ENCODE data around the gene KCNQ1. TPM values are rescaled to one million over a fixed set of nuclear protein-coding genes. Genes with fewer than 3 reads are reported as not detected.

The KCNQ1 gene
- total and polyA plus RNA-seq, 2 donors (not counting 1 experiment from before 2014, with no cell fraction given): not detected

- no peaks in the 10 kb centered on the region for H3K9me3 ChIP-seq (ENCODE audit: control insufficient read depth, insufficient read depth, low read depth, low read length)
- H4K20me1 ChIP-seq (ENCODE audit: control insufficient read depth, extremely low read depth, insufficient read depth, low read length): no peaks in the 10 kb centered on the region
- no peak overlapping the region for H3K27ac ChIP-seq (ENCODE audit: insufficient read depth, low read length)
- peak overlapping the region; percentile 86 for H2AFZ ChIP-seq (ENCODE audit: low read length)
- no peaks in the 10 kb centered on the region for H3K27me3 ChIP-seq (ENCODE audit: control insufficient read depth, insufficient read depth, low read length)
- H3K9ac ChIP-seq (ENCODE audit: insufficient read depth, low read length): peak overlapping the region; percentile 30
- no peaks in the 10 kb centered on the region for H3K79me2 ChIP-seq (ENCODE audit: control insufficient read depth, insufficient read depth, low read length)
- H3K4me3 ChIP-seq (replicated peaks in 1 of 4; ENCODE audit: control extremely low read depth in 1 of 4, insufficient read depth in 1 of 4, low read depth in 3 of 4, low read length in 4 of 4): peak overlapping the region; percentile 48 to 62 (median 53)
- no peak for TF ChIP-seq EZH2 (IDR thresholded peaks at IDR 0.05; ENCODE audit: low read length, missing control alignments)
- TF ChIP-seq, protein P1, sequence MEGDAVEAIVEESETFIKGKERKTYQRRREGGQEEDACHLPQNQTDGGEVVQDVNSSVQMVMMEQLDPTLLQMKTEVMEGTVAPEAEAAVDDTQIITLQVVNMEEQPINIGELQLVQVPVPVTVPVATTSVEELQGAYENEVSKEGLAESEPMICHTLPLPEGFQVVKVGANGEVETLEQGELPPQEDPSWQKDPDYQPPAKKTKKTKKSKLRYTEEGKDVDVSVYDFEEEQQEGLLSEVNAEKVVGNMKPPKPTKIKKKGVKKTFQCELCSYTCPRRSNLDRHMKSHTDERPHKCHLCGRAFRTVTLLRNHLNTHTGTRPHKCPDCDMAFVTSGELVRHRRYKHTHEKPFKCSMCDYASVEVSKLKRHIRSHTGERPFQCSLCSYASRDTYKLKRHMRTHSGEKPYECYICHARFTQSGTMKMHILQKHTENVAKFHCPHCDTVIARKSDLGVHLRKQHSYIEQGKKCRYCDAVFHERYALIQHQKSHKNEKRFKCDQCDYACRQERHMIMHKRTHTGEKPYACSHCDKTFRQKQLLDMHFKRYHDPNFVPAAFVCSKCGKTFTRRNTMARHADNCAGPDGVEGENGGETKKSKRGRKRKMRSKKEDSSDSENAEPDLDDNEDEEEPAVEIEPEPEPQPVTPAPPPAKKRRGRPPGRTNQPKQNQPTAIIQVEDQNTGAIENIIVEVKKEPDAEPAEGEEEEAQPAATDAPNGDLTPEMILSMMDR (conservative IDR thresholded peaks at IDR 0.05 in 1 of 2, IDR thresholded peaks at IDR 0.05 in 1 of 2; ENCODE audit: low read depth in 1 of 2, low read length in 2 of 2): peak; percentile 93 to 95
- no peaks in the 10 kb centered on the region for H3K36me3 ChIP-seq (ENCODE audit: control insufficient read depth, insufficient read depth, low read length)
- DNase-seq (ENCODE audit: low read depth in 2 of 2): peak; percentile 40 to 70
- peak overlapping the region; percentile 88 for H3K4me2 ChIP-seq (ENCODE audit: extremely low read depth, insufficient read depth, low read length)
- H3K4me1 ChIP-seq (ENCODE audit: control insufficient read depth, extremely low read depth, insufficient read depth, low read length): peaks cover 11% of the 10 kb centered on the region
Observed at GRCh38 chr11:2892215-2892966, 447.6 kb downstream of the KCNQ1 start.

GRCh38 chr11:2892967-2893528 lies 448.2 kb downstream of the KCNQ1 start:
- TF ChIP-seq, protein P1 (conservative IDR thresholded peaks at IDR 0.05 in 1 of 2, IDR thresholded peaks at IDR 0.05 in 1 of 2; ENCODE audit: low read depth in 1 of 2, low read length in 2 of 2): peak; percentile 12 to 38
- TF ChIP-seq EZH2 (IDR thresholded peaks at IDR 0.05; ENCODE audit: low read length, missing control alignments): no peak
- Histone ChIP-seq H2AFZ (ENCODE audit: low read length) (peak overlapping the region; percentile 86), H3K79me2 (ENCODE audit: control insufficient read depth, insufficient read depth, low read length) (no peaks in the 10 kb centered on the region), H3K36me3 (ENCODE audit: control insufficient read depth, insufficient read depth, low read length) (no peaks in the 10 kb centered on the region), H3K9ac (ENCODE audit: insufficient read depth, low read length) (peak overlapping the region; percentile 1), H3K27me3 (ENCODE audit: control insufficient read depth, insufficient read depth, low read length) (no peaks in the 10 kb centered on the region), H4K20me1 (ENCODE audit: control insufficient read depth, extremely low read depth, insufficient read depth, low read length) (no peaks in the 10 kb centered on the region), H3K4me2 (ENCODE audit: extremely low read depth, insufficient read depth, low read length) (peak overlapping the region; percentile 88), H3K9me3 (ENCODE audit: control insufficient read depth, insufficient read depth, low read depth, low read length) (no peaks in the 10 kb centered on the region), H3K4me1 (ENCODE audit: control insufficient read depth, extremely low read depth, insufficient read depth, low read length) (peaks cover 12% of the 10 kb centered on the region), H3K27ac (ENCODE audit: insufficient read depth, low read length) (no peak overlapping the region), H3K4me3 (replicated peaks in 1 of 4; ENCODE audit: control extremely low read depth in 1 of 4, insufficient read depth in 1 of 4, low read depth in 3 of 4, low read length in 4 of 4) (peak overlapping the region; percentile 48 to 62 (median 53))
- DNase-seq (ENCODE audit: low read depth in 2 of 2): no peak

DNA sequence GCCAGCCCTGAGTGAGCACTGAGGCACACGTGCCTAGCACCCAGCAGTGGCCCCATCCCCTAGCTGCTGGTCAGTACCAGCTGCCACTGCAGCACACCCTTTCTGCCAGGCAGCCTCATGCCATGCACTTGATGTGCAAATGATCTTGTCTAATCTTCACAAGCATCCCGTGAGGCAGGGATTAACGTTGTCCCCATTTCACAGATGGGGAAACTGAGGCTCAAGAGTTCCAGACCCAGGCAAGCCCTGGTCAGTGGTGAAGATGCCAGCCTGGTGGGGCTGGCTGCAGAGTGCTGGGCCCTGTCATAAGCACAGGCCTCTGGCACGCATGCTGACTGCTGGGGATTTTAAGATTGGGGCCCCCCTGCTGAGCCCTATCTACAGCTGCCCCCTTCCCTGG lies 449.1 kb downstream of the KCNQ1 start:
- no peak for TF ChIP-seq EZH2 (IDR thresholded peaks at IDR 0.05; ENCODE audit: low read length, missing control alignments)
- TF ChIP-seq, protein P1 (conservative IDR thresholded peaks at IDR 0.05 in 1 of 2, IDR thresholded peaks at IDR 0.05 in 1 of 2; ENCODE audit: low read depth in 1 of 2, low read length in 2 of 2): no peak
- Histone ChIP-seq H2AFZ (ENCODE audit: low read length) (no peak overlapping the region), H3K4me2 (ENCODE audit: extremely low read depth, insufficient read depth, low read length) (no peak overlapping the region), H3K27me3 (ENCODE audit: control insufficient read depth, insufficient read depth, low read length) (no peaks in the 10 kb centered on the region), H3K4me3 (replicated peaks in 1 of 4; ENCODE audit: control extremely low read depth in 1 of 4, insufficient read depth in 1 of 4, low read depth in 3 of 4, low read length in 4 of 4) (no peak overlapping the region), H3K79me2 (ENCODE audit: control insufficient read depth, insufficient read depth, low read length) (no peaks in the 10 kb centered on the region), H3K9ac (ENCODE audit: insufficient read depth, low read length) (no peak overlapping the region), H4K20me1 (ENCODE audit: control insufficient read depth, extremely low read depth, insufficient read depth, low read length) (no peaks in the 10 kb centered on the region), H3K36me3 (ENCODE audit: control insufficient read depth, insufficient read depth, low read length) (no peaks in the 10 kb centered on the region), H3K4me1 (ENCODE audit: control insufficient read depth, extremely low read depth, insufficient read depth, low read length) (peaks cover 16% of the 10 kb centered on the region), H3K27ac (ENCODE audit: insufficient read depth, low read length) (no peak overlapping the region), H3K9me3 (ENCODE audit: control insufficient read depth, insufficient read depth, low read depth, low read length) (no peaks in the 10 kb centered on the region)
- no peak for DNase-seq (ENCODE audit: low read depth in 2 of 2)

Data from fibroblast of lung (primary cell).